ENCODE data around the gene HPCAL1. TPM values are rescaled to one million over a fixed set of nuclear protein-coding genes. Genes with fewer than 3 reads are reported as not detected.
A peak's percentile ranks its signal among the peaks of the same experiment; 100 is the strongest.

HPCAL1 gene
- total RNA-seq, 1 donor from 2014 or later: 12.3 TPM

DNA sequence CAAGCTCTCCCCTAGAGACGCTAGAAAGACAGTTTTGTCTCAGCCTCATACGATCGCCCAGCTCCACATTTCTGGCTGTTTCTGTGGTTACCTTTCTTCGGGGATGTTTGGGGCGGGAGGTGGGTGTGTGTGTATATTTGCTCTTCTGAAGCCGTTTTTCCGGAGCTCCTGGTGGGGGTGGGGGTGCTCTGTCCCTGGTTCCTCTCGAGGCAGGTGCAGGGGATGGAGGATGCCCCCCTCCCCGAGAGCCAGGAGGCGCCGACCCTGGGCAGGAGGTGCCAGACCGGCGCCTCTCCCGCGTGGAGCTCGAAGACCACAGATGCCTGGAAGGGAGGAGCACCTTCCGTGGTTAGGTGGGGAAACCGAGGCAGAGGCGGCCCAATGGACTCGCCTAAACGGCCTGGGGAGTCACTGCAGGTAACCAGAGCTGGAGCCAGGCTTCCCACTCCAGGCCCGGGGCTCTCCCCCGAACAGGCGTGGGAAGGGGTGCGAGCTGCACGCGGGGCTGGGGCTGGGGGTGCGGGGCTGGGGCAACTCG is 694 bp upstream of the HPCAL1 start:
- Histone ChIP-seq H3K79me2 (ENCODE audit: insufficient read depth, low read length) (peaks cover 37% of the 10 kb centered on the region), H3K4me2 (ENCODE audit: low read length) (peak overlapping the region; percentile 100), H3K4me3 (ENCODE audit: insufficient read depth, low read depth, low read length) (peak overlapping the region; percentile 47), H3K9me3 (ENCODE audit: insufficient read depth, low read depth, low read length) (no peaks in the 10 kb centered on the region), H3K9ac (ENCODE audit: low read length) (peak overlapping the region; percentile 33), H3K27me3 (ENCODE audit: insufficient read depth, low read length) (no peaks in the 10 kb centered on the region), H2AFZ (ENCODE audit: low read depth, low read length) (peak overlapping the region; percentile 51), H3K27ac (ENCODE audit: low read depth, low read length) (no peak overlapping the region), H3K36me3 (ENCODE audit: insufficient read depth, low read length) (no peaks in the 10 kb centered on the region), H4K20me1 (ENCODE audit: insufficient read depth, low read length) (peaks cover 34% of the 10 kb centered on the region), H3K4me1 (ENCODE audit: insufficient read depth, low read length) (peaks cover 20% of the 10 kb centered on the region)
- Mint-ChIP-seq H3K36me3 (ENCODE audit: low read depth, unreplicated experiment) (no peaks in the 10 kb centered on the region), H3K9me3 (ENCODE audit: unreplicated experiment) (no peaks in the 10 kb centered on the region), H3K4me3 (ENCODE audit: unreplicated experiment) (peak overlapping the region; percentile 34), H3K27ac (ENCODE audit: unreplicated experiment) (no peak overlapping the region), H3K27me3 (ENCODE audit: low read depth, unreplicated experiment) (peaks cover 18% of the 10 kb centered on the region), H3K4me1 (ENCODE audit: low read depth, unreplicated experiment) (peaks cover 14% of the 10 kb centered on the region)
- FAIRE-seq: no peak
- TF ChIP-seq, protein P1, sequence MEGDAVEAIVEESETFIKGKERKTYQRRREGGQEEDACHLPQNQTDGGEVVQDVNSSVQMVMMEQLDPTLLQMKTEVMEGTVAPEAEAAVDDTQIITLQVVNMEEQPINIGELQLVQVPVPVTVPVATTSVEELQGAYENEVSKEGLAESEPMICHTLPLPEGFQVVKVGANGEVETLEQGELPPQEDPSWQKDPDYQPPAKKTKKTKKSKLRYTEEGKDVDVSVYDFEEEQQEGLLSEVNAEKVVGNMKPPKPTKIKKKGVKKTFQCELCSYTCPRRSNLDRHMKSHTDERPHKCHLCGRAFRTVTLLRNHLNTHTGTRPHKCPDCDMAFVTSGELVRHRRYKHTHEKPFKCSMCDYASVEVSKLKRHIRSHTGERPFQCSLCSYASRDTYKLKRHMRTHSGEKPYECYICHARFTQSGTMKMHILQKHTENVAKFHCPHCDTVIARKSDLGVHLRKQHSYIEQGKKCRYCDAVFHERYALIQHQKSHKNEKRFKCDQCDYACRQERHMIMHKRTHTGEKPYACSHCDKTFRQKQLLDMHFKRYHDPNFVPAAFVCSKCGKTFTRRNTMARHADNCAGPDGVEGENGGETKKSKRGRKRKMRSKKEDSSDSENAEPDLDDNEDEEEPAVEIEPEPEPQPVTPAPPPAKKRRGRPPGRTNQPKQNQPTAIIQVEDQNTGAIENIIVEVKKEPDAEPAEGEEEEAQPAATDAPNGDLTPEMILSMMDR (IDR thresholded peaks at IDR 0.05; ENCODE audit: insufficient read depth, low read depth, low read length): no peak
- no peak for TF ChIP-seq EZH2 (IDR thresholded peaks at IDR 0.05; ENCODE audit: insufficient read depth, low read length)
- DNase-seq (ENCODE audit: low read depth): no peak

DNA sequence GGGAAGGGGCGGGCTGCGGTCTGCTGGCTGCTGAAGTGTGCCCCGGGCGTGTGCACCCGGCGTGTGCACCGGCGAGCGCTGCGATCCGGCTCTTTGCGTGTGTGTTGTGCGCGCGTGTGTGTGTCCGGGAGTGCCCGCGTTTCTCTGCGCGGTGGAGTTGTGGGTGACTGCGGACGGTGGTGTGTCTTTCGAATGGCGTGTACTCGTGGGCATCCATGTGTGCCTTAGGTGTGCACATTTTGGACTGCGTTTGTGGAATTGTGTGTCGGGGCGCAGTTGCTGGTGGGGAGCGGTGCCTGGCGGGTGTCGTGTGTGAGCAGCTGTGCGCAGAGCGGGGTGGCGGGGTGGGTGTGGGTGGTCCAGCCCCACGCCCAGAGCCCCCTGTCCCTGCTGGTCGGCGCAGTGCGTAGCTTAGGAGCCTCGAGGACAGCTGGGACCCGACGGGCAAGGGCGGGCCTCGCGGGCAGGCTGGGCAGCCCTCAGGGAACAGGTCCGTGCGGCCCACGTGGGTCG is 533 bp downstream of the HPCAL1 start:
- peak overlapping the region; percentile 95 for H3K4me3 Mint-ChIP-seq (ENCODE audit: unreplicated experiment)
- H3K27me3 Mint-ChIP-seq (ENCODE audit: low read depth, unreplicated experiment): peaks cover 23% of the 10 kb centered on the region
- Histone ChIP-seq H3K4me2 (ENCODE audit: low read length) (peak overlapping the region; percentile 100), H3K36me3 (ENCODE audit: insufficient read depth, low read length) (no peaks in the 10 kb centered on the region), H3K9ac (ENCODE audit: low read length) (peak overlapping the region; percentile 74), H3K4me1 (ENCODE audit: insufficient read depth, low read length) (peaks cover 10% of the 10 kb centered on the region), H4K20me1 (ENCODE audit: insufficient read depth, low read length) (peaks cover 46% of the 10 kb centered on the region), H2AFZ (ENCODE audit: low read depth, low read length) (peak overlapping the region; percentile 50), H3K4me3 (ENCODE audit: insufficient read depth, low read depth, low read length) (peak overlapping the region; percentile 79), H3K79me2 (ENCODE audit: insufficient read depth, low read length) (peaks cover 49% of the 10 kb centered on the region), H3K27ac (ENCODE audit: low read depth, low read length) (no peak overlapping the region), H3K27me3 (ENCODE audit: insufficient read depth, low read length) (no peaks in the 10 kb centered on the region), H3K9me3 (ENCODE audit: insufficient read depth, low read depth, low read length) (no peaks in the 10 kb centered on the region)
- no peak for DNase-seq (ENCODE audit: low read depth)
- peak overlapping the region; percentile 47 for H3K27ac Mint-ChIP-seq (ENCODE audit: unreplicated experiment)
- TF ChIP-seq EZH2 (IDR thresholded peaks at IDR 0.05; ENCODE audit: insufficient read depth, low read length): no peak
- TF ChIP-seq, protein P1 (IDR thresholded peaks at IDR 0.05; ENCODE audit: insufficient read depth, low read depth, low read length): no peak
- no peaks in the 10 kb centered on the region for H3K36me3 Mint-ChIP-seq (ENCODE audit: low read depth, unreplicated experiment)
- no peaks in the 10 kb centered on the region for H3K9me3 Mint-ChIP-seq (ENCODE audit: unreplicated experiment)
- peaks cover 11% of the 10 kb centered on the region for H3K4me1 Mint-ChIP-seq (ENCODE audit: low read depth, unreplicated experiment)
- no peak for FAIRE-seq
